B cell (primary cell): ENCODE data around the gene PHYHIPL. TPM values are rescaled to one million over a fixed set of nuclear protein-coding genes. Genes with fewer than 3 reads are reported as not detected.

Experiments used
- ATAC-seq: fragments of 200-7000 bp; cut with Tn5 transposase; one replicate; pipeline ENCODE4 v1.10.0; 2021; ENCODE audit warnings: low read depth, mild to moderate bottlenecking, moderate number of reproducible peaks, moderate library complexity
- CTCF ChIA-PET: fragments of 350-600 bp; sonication (Branson Sonifier 250); formaldehyde crosslinking; loops from one replicate; lab custom pipeline; 2021; ENCODE audit warnings: antibody characterized with exemption, inconsistent platforms; lab: Charles Lee
- POLR2A ChIA-PET: fragments of 350-600 bp; sonication (Branson Sonifier 250); formaldehyde crosslinking; loops from one replicate; lab custom pipeline; 2021; ENCODE audit warnings: antibody characterized with exemption; lab: Charles Lee
- DNase-seq: peaks from one replicate; pipeline ENCODE4 v3.0.0; 2013
- H2AFZ ChIP-seq: 2 replicates; pipeline ENCODE4 v1.6.1; 2012; ENCODE audit warnings: mild to moderate bottlenecking, low read depth, low read length; ENCODE audit not compliant: insufficient read depth, poor library complexity, severe bottlenecking
- H3K27ac ChIP-seq, 2 donors: 1 replicate in 1 of 2; 2 replicates in 1 of 2; pipeline ENCODE4 v1.5.1; 2012 to 2013; ENCODE audit warnings: low read length in 2 of 2, mild to moderate bottlenecking in 2 of 2, moderate library complexity in 1 of 2
- H3K27me3 ChIP-seq, 4 experiments: fragments of 200-600 bp in 1 of 4; sonication (generic) in 1 of 4; replicated peaks in 1 of 4; 1 replicate in 2 of 4; 2 replicates in 2 of 4; pipeline versions ENCODE4 v1.6.1 to v1.7.0; 2013 to 2016; ENCODE audit warnings: low read length in 3 of 4, mild to moderate bottlenecking in 2 of 4, mixed read lengths in 1 of 4, moderate library complexity in 1 of 4; ENCODE audit not compliant: insufficient read depth in 4 of 4, control insufficient read depth in 3 of 4; ENCODE audit errors: control extremely low read depth in 1 of 4
- H3K36me3 ChIP-seq, 2 experiments: replicated peaks in 1 of 2; 1 replicate in 1 of 2; 2 replicates in 1 of 2; pipeline versions ENCODE4 v1.6.1 to v1.7.1; 2013; ENCODE audit warnings: low read length in 1 of 2; ENCODE audit not compliant: insufficient read depth in 2 of 2, control insufficient read depth in 1 of 2; ENCODE audit errors: control extremely low read depth in 1 of 2, extremely low read depth in 1 of 2
- H3K4me1 ChIP-seq, 2 donors: fragments of 200-600 bp in 1 of 2; sonication (generic) in 1 of 2; 1 replicate in 1 of 2; 2 replicates in 1 of 2; pipeline versions ENCODE4 v1.5.1 to v1.6.1; 2013 to 2017; ENCODE audit warnings: low read length in 2 of 2; ENCODE audit not compliant: control insufficient read depth in 2 of 2, insufficient read depth in 2 of 2
- H3K4me2 ChIP-seq: replicated peaks from 2 replicates; pipeline ENCODE3; 2012; ENCODE audit warnings: mild to moderate bottlenecking, low read depth, low read length; ENCODE audit not compliant: poor library complexity, severe bottlenecking
- H3K4me3 ChIP-seq, 5 experiments: fragments of 200-600 bp in 1 of 5; sonication (generic) in 1 of 5; 1 replicate in 3 of 5; 2 replicates in 2 of 5; pipeline versions ENCODE4 v1.5.1 to v1.7.0; 2011 to 2016; ENCODE audit warnings: low read length in 4 of 5, mild to moderate bottlenecking in 4 of 5, low read depth in 2 of 5, control low read depth in 1 of 5, moderate library complexity in 1 of 5; ENCODE audit not compliant: insufficient read depth in 1 of 5; ENCODE audit errors: control extremely low read depth in 1 of 5, extremely low read depth in 1 of 5
- H3K79me2 ChIP-seq: fragments of 200-600 bp; sonication (generic); one replicate; pipeline ENCODE4 v1.6.0; 2016; ENCODE audit warnings: low read length; ENCODE audit not compliant: control insufficient read depth, insufficient read depth
- H3K9ac ChIP-seq: fragments of 200-600 bp; sonication (generic); 2 replicates; pipeline ENCODE4 v1.6.1; 2017; ENCODE audit warnings: mild to moderate bottlenecking, low read length, moderate library complexity
- H3K9me3 ChIP-seq, 3 donors: one replicate each; pipeline versions ENCODE4 v1.6.1 to v1.7.1; 2013; ENCODE audit warnings: low read length in 2 of 3; ENCODE audit not compliant: control insufficient read depth in 2 of 3, insufficient read depth in 1 of 3; ENCODE audit errors: control extremely low read depth in 1 of 3
- H4K20me1 ChIP-seq: 2 replicates; pipeline ENCODE4 v1.6.0; 2012; ENCODE audit warnings: mild to moderate bottlenecking, low read length; ENCODE audit not compliant: insufficient read depth, control insufficient read depth, poor library complexity, severe bottlenecking
- H3K27ac Mint-ChIP-seq: one replicate; pipeline ENCODE4 v1.8.0; 2021; ENCODE audit warnings: mixed read lengths
- H3K27me3 Mint-ChIP-seq: one replicate; pipeline ENCODE4 v1.8.0; 2021; ENCODE audit warnings: mixed read lengths
- H3K4me1 Mint-ChIP-seq: one replicate; pipeline ENCODE4 v1.8.0; 2021; ENCODE audit warnings: mixed read lengths
- H3K4me3 Mint-ChIP-seq: one replicate; pipeline ENCODE4 v1.8.0; 2021; ENCODE audit warnings: mixed read lengths
- H3K9me3 Mint-ChIP-seq: one replicate; pipeline ENCODE4 v1.8.0; 2022; ENCODE audit warnings: mixed read lengths; ENCODE audit not compliant: insufficient read depth
- EZH2 ChIP-seq: IDR thresholded peaks from 2 replicates; pipeline ENCODE4 v1.6.1; 2012; ENCODE audit warnings: borderline replicate concordance, low read depth, mild to moderate bottlenecking, moderate library complexity, low read length; ENCODE audit not compliant: insufficient read depth, poor library complexity, severe bottlenecking
- WGBS: methylation state at CpG from one replicate; pipeline ENCODE4 v1.1.5; 2013; ENCODE audit warnings: missing lambda C conversion rate; ENCODE audit not compliant: insufficient coverage; 5-methylcytosine and 5-hydroxymethylcytosine counted together
- intact Hi-C: fragments of 100-400 bp; cut with micrococcal nuclease; formaldehyde crosslinking; loops from one replicate; pipeline ENCODE4 v1.10.0; 2022
- polyA plus RNA-seq: library from polyadenylated mRNA; depleted of rRNA; stranded (reverse); fragments of >200 nt; gene quantifications from 2 replicates; pipeline ENCODE4 v1.2.3, GENCODE V29; 2012
- total RNA-seq, 2 donors: library from RNA; stranded (reverse); fragments of 120-200 nt in 1 of 2; gene quantifications; 1 replicate in 1 of 2; 2 replicates in 1 of 2; pipeline versions ENCODE4 v1.2.3 to v1.2.4, GENCODE V29; 2013 to 2022
- TF ChIP-seq, protein P1 (sequence below): fragments of 200-600 bp; IDR thresholded peaks from one replicate; pipeline ENCODE4 v1.8.0; 2022; ENCODE audit warnings: antibody characterized with exemption, mild to moderate bottlenecking

The PHYHIPL gene
- total and polyA plus RNA-seq, 2 donors (not counting 1 experiment from before 2014, with no cell fraction given) = not detected

DNA sequence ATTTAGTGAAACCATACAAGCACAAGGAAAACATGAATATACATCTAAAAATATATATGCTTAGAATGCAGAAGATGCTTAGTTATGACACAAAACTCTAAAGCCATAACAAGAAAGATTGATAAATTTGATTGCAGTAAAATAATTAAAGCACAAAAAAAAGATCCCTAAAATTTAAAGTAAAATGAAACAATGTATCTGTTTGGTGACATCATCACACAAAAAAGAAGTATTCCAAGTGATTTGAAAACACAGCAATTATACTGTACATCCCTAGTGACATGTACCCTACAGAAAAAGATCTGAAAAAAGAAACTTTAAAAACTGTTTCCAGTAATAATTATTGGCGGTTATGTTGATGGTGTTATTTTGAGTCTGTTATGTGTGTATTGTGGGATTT is 37.7 kb downstream of the PHYHIPL start:
- Histone ChIP-seq H2AFZ (no peak overlapping the region), H3K9me3 (no peaks in the 10 kb centered on the region), H3K27me3 (no peaks in the 10 kb centered on the region), H3K4me2 (no peak overlapping the region), H4K20me1 (no peaks in the 10 kb centered on the region), H3K79me2 (no peaks in the 10 kb centered on the region), H3K4me3 (no peak overlapping the region), H3K27ac (no peak overlapping the region), H3K9ac (no peak overlapping the region), H3K4me1 (no peaks in the 10 kb centered on the region), H3K36me3 (no peaks in the 10 kb centered on the region)
- intact Hi-C loops = no loop called here
- CTCF ChIA-PET = no interaction called here
- no peak for DNase-seq
- Mint-ChIP-seq H3K4me3 (no peak overlapping the region), H3K27ac (no peak overlapping the region), H3K4me1 (no peaks in the 10 kb centered on the region), H3K27me3 (no peaks in the 10 kb centered on the region), H3K9me3 (no peaks in the 10 kb centered on the region)
- POLR2A ChIA-PET = no interaction called here
- TF ChIP-seq, protein P1, sequence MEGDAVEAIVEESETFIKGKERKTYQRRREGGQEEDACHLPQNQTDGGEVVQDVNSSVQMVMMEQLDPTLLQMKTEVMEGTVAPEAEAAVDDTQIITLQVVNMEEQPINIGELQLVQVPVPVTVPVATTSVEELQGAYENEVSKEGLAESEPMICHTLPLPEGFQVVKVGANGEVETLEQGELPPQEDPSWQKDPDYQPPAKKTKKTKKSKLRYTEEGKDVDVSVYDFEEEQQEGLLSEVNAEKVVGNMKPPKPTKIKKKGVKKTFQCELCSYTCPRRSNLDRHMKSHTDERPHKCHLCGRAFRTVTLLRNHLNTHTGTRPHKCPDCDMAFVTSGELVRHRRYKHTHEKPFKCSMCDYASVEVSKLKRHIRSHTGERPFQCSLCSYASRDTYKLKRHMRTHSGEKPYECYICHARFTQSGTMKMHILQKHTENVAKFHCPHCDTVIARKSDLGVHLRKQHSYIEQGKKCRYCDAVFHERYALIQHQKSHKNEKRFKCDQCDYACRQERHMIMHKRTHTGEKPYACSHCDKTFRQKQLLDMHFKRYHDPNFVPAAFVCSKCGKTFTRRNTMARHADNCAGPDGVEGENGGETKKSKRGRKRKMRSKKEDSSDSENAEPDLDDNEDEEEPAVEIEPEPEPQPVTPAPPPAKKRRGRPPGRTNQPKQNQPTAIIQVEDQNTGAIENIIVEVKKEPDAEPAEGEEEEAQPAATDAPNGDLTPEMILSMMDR = no peak
- no peak for TF ChIP-seq EZH2
- WGBS = no CpG with 5 or more reads among the region's 1 CpG
- ATAC-seq = no peak

DNA sequence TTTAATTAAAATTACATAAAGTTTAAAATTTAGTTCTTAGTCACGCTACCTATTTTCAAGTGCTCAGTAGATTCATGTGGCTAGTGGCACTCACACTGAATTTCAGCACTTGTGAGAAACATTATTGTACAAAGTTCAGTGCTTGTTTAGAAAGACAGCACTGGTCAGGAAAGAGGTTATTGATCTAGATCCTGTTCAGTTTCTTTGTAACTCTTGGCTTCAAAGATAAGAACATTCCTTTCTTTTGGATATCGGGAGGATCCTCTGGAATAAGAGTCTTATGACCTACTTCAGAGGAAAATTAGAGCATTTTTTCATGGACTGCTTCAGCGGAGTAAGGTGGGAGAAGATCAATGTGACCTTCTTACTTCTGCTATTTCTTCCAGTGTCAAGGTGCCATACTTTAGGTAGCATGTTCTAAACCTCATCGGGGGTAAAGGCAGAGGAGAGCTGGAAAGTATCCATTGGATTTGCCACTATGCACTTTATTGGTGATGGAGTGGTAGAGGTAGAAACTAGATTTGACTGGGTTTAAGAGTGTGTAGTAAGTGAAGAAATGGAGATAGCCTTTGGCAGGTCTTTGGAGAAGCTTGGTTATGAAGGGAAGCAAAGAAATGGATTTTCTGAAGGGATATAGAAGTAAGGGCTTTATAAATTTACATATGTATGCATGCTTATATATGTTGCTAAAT is 39.9 kb downstream of the PHYHIPL start:
- TF ChIP-seq, protein P1 = no peak
- no peak for TF ChIP-seq EZH2
- WGBS = 93% methylated on average over 2 of the region's 4 CpGs
- H3K4me3 ChIP-seq = no peak overlapping the region
- Mint-ChIP-seq H3K4me1 (no peaks in the 10 kb centered on the region), H3K27me3 (no peaks in the 10 kb centered on the region), H3K4me3 (no peak overlapping the region), H3K27ac (no peak overlapping the region), H3K9me3 (no peaks in the 10 kb centered on the region)
- no peak overlapping the region for H3K9ac ChIP-seq
- H3K9me3 ChIP-seq = no peaks in the 10 kb centered on the region
- H3K27me3 ChIP-seq = no peaks in the 10 kb centered on the region
- DNase-seq (no peak), ATAC-seq (no peak)
- H3K4me1 ChIP-seq = no peaks in the 10 kb centered on the region
- H3K27ac ChIP-seq = no peak overlapping the region
- H2AFZ ChIP-seq = no peak overlapping the region
- H3K36me3 ChIP-seq = no peaks in the 10 kb centered on the region
- H3K79me2 ChIP-seq = no peaks in the 10 kb centered on the region
- intact Hi-C loops = no loop called here
- no peaks in the 10 kb centered on the region for H4K20me1 ChIP-seq
- CTCF ChIA-PET = no interaction called here
- POLR2A ChIA-PET = no interaction called here
- no peak overlapping the region for H3K4me2 ChIP-seq
